Stomach (tissue), 9 donors: Measurements from ENCODE around the gene NXPE4. TPM values are rescaled to one million over a fixed set of nuclear protein-coding genes. Genes with fewer than 3 reads are reported as not detected.
"Not testable (repeated sequence)": the region's sequence is repeated elsewhere in the genome, so short reads cannot be mapped to it uniquely, and the experiment has no call there.

ENCODE experiments used
- DNase-seq, 2 donors: peaks; one replicate each; pipeline versions ENCODE4 v3.0.0 to v3.0.0-alpha.2; 2013 to 2019
- H3K27ac ChIP-seq, 5 donors: fragments of 200-600 bp in 4 of 5; sonication (generic) in 4 of 5; one replicate each; pipeline ENCODE4 v1.5.1; 2013 to 2019; ENCODE audit warnings: mild to moderate bottlenecking in 1 of 5, moderate library complexity in 1 of 5
- H3K27me3 ChIP-seq, 3 donors: fragments of 200-600 bp; sonication (generic); one replicate each; pipeline ENCODE4 v1.5.1; 2017 to 2019; ENCODE audit warnings: mixed run types in 1 of 3
- H3K36me3 ChIP-seq, 4 donors: fragments of 200-600 bp; sonication (generic); 1 replicate in 3 of 4; 2 replicates in 1 of 4; pipeline ENCODE4 v1.5.1; 2016 to 2019
- H3K4me1 ChIP-seq, 4 donors: fragments of 200-600 bp; sonication (generic); one replicate each; pipeline ENCODE4 v1.5.1; 2016 to 2019
- H3K4me3 ChIP-seq, 4 donors: fragments of 200-600 bp; sonication (generic) in 3 of 4; one replicate each; pipeline ENCODE4 v1.5.1; 2016 to 2019; ENCODE audit warnings: mild to moderate bottlenecking in 1 of 4
- H3K9me3 ChIP-seq, 4 donors: fragments of 200-600 bp; sonication (generic); one replicate each; pipeline ENCODE4 v1.5.1; 2016 to 2019
- CTCF ChIP-seq, 7 experiments: fragments of 450-650 bp in 4 of 7; fragments of 200-600 bp in 3 of 7; sonication (generic) in 3 of 7; IDR thresholded peaks; one replicate each; pipeline ENCODE4 v1.5.1; 2016 to 2019; ENCODE audit warnings: antibody characterized with exemption in 7 of 7, control low read depth in 2 of 7, mild to moderate bottlenecking in 1 of 7
- EP300 ChIP-seq: sonication (generic); formaldehyde crosslinking; IDR thresholded peaks from one replicate; pipeline ENCODE4 v1.6.1; 2017; ENCODE audit warnings: antibody characterized with exemption
- POLR2A ChIP-seq, 4 donors: fragments of 450-650 bp; IDR thresholded peaks; one replicate each; pipeline ENCODE4 v1.6.1; 2016; ENCODE audit warnings: antibody characterized with exemption in 4 of 4, control low read depth in 2 of 4, mild to moderate bottlenecking in 1 of 4, moderate library complexity in 1 of 4
- POLR2AphosphoS5 ChIP-seq, 3 donors: sonication (generic); formaldehyde crosslinking; IDR thresholded peaks; one replicate each; pipeline ENCODE4 v1.6.1; 2016; ENCODE audit warnings: antibody characterized with exemption in 3 of 3
- WGBS, 5 donors: extraction: QIAGEN DNeasy Blood & Tissue Kit in 3 of 5; methylation state at CpG; one replicate each; pipeline versions ENCODE4 v1.1.5 to v1.1.7; 2013 to 2018; 5-methylcytosine and 5-hydroxymethylcytosine counted together
- intact Hi-C: fragments of 100-400 bp; cut with DNase I; formaldehyde crosslinking; loops from one replicate; pipeline ENCODE4 v1.15.1; 2023; ENCODE audit warnings: low total_unique reads
- polyA plus RNA-seq, 3 donors: library from polyadenylated mRNA; stranded (reverse); fragments of 200-250 nt; gene quantifications; one replicate each; pipeline ENCODE4 v1.2.3, GENCODE V29; 2013
- total RNA-seq, 5 donors: library from RNA; depleted of rRNA; stranded (reverse); fragments of >200 nt; gene quantifications; one replicate each; pipeline versions ENCODE4 v1.1.0 to v1.2.3, GENCODE V29; 2014 to 2016
- donor health status: healthy with polysubstance abuse.
- donor health status: Bipolar disorder and iron deficiency.
- donor health status: healthy.

The NXPE4 gene
- total and polyA plus RNA-seq, 8 donors, result 24.3 TPM; not detected in 7

GRCh38 chr11:114610984-114611944 lies 15.7 kb upstream of the NXPE4 start:
- Histone ChIP-seq H3K4me1 (no peaks in the 10 kb centered on the region), H3K27ac (no peak overlapping the region), H3K36me3 (no peaks in the 10 kb centered on the region), H3K9me3 (no peaks in the 10 kb centered on the region), H3K27me3 (no peaks in the 10 kb centered on the region), H3K4me3 (no peak overlapping the region)
- TF ChIP-seq CTCF (IDR thresholded peaks at IDR 0.05) (peak in 1 of 7 experiments; percentile 11), POLR2AphosphoS5 (IDR thresholded peaks at IDR 0.05) (no peak)
- 78 to 90% (median 87%) methylated on average over 18 of the region's 18 CpGs for WGBS, 5 donors
- intact Hi-C loops, result no loop called here
- DNase-seq, result no peak

GRCh38 chr11:114610550-114610949 lies 15.0 kb upstream of the NXPE4 start:
- Histone ChIP-seq H3K4me3 (no peak overlapping the region), H3K9me3 (no peaks in the 10 kb centered on the region), H3K27me3 (no peaks in the 10 kb centered on the region), H3K27ac (no peak overlapping the region), H3K4me1 (no peaks in the 10 kb centered on the region), H3K36me3 (no peaks in the 10 kb centered on the region)
- WGBS, 5 donors, result 78 to 86% (median 83%) methylated on average over 10 of the region's 10 CpGs
- TF ChIP-seq EP300 (no peak), POLR2A (IDR thresholded peaks at IDR 0.05) (no peak), CTCF (IDR thresholded peaks at IDR 0.05) (no peak), POLR2AphosphoS5 (IDR thresholded peaks at IDR 0.05) (no peak)
- intact Hi-C loops, result no loop called here
- DNase-seq, result no peak

GRCh38 chr11:114609429-114609828 lies 13.8 kb upstream of the NXPE4 start:
- Histone ChIP-seq H3K36me3 (no peaks in the 10 kb centered on the region), H3K27me3 (no peaks in the 10 kb centered on the region), H3K4me1 (no peaks in the 10 kb centered on the region), H3K27ac (no peak overlapping the region), H3K9me3 (no peaks in the 10 kb centered on the region), H3K4me3 (no peak overlapping the region)
- intact Hi-C loops, result no loop called here
- 70 to 91% (median 89%) methylated on average over 9 of the region's 9 CpGs for WGBS, 5 donors
- TF ChIP-seq POLR2A (IDR thresholded peaks at IDR 0.05) (no peak), EP300 (no peak), POLR2AphosphoS5 (IDR thresholded peaks at IDR 0.05) (no peak), CTCF (IDR thresholded peaks at IDR 0.05) (no peak)
- DNase-seq, result no peak

GRCh38 chr11:114608605-114609004 lies 13.0 kb upstream of the NXPE4 start:
- intact Hi-C loops, H3K9me3 ChIP-seq, H3K27me3 ChIP-seq, H3K4me3 ChIP-seq, H3K36me3 ChIP-seq, H3K4me1 ChIP-seq, DNase-seq, H3K27ac ChIP-seq: not testable (repeated sequence)
- 70 to 86% (median 79%) methylated on average over 9 of the region's 9 CpGs for WGBS, 5 donors
